T-helper 2 cell treated with Interferon-gamma antibody and Interleukin-4, amounts not matched to agents 5 μg/mL and 100 μg/mL, for 36 hours (primary cell): ENCODE measurements around the gene LPCAT3.

ENCODE experiments used
- DNase-seq: peaks from one replicate; pipeline ENCODE4 v3.0.0; 2021; ENCODE audit warnings: low spot score
- H3K27ac Mint-ChIP-seq: one replicate; pipeline ENCODE4 v1.8.0; 2021; ENCODE audit warnings: mild to moderate bottlenecking, mixed read lengths
- H3K27me3 Mint-ChIP-seq: one replicate; pipeline ENCODE4 v1.8.0; 2021; ENCODE audit warnings: low read depth, mixed read lengths
- H3K36me3 Mint-ChIP-seq: one replicate; pipeline ENCODE4 v1.8.0; 2021; ENCODE audit warnings: low read depth, mixed read lengths
- H3K4me1 Mint-ChIP-seq: one replicate; pipeline ENCODE4 v1.8.0; 2021; ENCODE audit warnings: low read depth, mixed read lengths
- H3K4me3 Mint-ChIP-seq: one replicate; pipeline ENCODE4 v1.8.0; 2022; ENCODE audit warnings: mild to moderate bottlenecking, moderate library complexity, mixed read lengths
- H3K9me3 Mint-ChIP-seq: one replicate; pipeline ENCODE4 v1.8.0; 2021; ENCODE audit warnings: mixed read lengths

LPCAT3 gene

GRCh38 chr12:7001921-7002591, 16.2 kb downstream of the LPCAT3 start:
- H3K4me1 Mint-ChIP-seq, result peaks cover 8% of the 10 kb centered on the region
- H3K27me3 Mint-ChIP-seq, result no peaks in the 10 kb centered on the region
- H3K36me3 Mint-ChIP-seq, result peaks cover 25% of the 10 kb centered on the region
- no peak overlapping the region for H3K4me3 Mint-ChIP-seq
- no peaks in the 10 kb centered on the region for H3K9me3 Mint-ChIP-seq
- DNase-seq, result no peak
- H3K27ac Mint-ChIP-seq, result no peak overlapping the region

DNA sequence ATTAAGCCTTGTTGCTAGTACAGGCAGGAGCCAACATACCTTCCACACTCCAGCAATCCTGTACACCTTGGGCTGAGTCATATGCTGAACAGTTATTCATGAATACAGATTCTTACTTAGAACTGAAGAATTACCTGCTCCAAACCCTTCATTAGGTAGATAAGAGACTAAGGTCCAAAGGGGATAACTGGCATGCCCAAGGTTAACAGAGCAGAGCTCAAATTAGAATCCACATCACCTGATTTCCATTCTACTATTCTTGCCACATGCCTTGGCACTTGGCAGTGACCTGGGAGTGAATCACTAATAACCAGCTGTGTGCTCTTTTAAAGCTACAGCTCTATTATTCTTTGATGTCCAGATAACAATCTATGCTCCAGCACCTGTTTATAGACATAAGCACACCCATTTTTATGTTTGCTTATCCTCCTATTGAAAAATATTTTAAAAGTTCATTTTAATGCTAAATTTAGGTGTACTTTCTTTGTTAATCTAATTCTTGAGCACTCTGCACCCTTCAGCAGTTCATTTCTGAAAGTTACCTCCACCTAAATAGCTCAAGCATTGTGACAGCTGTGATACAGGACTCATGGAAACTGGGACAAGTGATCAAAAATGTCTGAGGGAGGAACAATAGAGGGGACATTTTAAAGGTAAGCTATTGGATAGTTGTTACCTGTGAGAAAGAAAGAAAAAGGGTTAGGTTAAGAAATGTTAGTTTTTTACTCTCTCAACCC, 19.4 kb downstream of the LPCAT3 start:
- Mint-ChIP-seq H3K4me3 (no peak overlapping the region), H3K36me3 (peaks cover 28% of the 10 kb centered on the region), H3K27ac (no peak overlapping the region), H3K27me3 (no peaks in the 10 kb centered on the region), H3K9me3 (no peaks in the 10 kb centered on the region), H3K4me1 (peaks cover 5% of the 10 kb centered on the region)
- DNase-seq, result no peak

GRCh38 chr12:6996040-6996441, 22.2 kb downstream of the LPCAT3 start:
- H3K4me1 Mint-ChIP-seq, result peaks cover 5% of the 10 kb centered on the region
- H3K27me3 Mint-ChIP-seq, result no peaks in the 10 kb centered on the region
- DNase-seq, result no peak
- peaks cover 29% of the 10 kb centered on the region for H3K36me3 Mint-ChIP-seq
- H3K27ac Mint-ChIP-seq, result no peak overlapping the region
- H3K4me3 Mint-ChIP-seq, result no peak overlapping the region
- no peaks in the 10 kb centered on the region for H3K9me3 Mint-ChIP-seq

DNA sequence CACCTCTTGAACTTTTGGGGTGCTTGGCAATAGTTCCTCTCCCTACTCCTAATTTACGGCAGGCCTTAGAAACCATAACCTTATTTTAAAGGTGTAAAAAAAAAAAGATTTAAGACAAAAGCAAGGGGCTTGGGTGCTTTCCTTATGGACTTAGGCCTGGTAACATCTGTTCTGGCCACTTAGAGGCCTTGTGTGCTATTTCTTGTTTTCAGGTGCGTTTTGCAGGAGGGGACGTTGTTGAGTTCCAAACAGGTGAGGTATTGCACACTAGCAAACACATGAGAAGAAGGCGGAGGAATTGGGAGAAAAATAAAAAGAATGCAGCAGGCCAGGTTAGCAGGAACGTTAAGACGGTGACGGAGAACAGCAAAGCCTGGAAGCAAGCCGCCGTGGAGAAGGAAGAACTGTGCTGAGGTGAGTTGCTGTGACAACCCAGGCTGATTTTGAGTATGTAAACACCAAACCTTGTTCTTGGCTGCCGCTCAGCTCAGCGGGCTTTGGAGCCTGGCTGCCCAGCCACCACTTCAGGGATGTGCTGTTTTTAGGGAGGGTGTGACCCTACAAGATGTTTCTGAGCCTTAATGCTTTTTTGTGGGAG, 30.2 kb downstream of the LPCAT3 start:
- Mint-ChIP-seq H3K36me3 (peaks cover 20% of the 10 kb centered on the region), H3K4me1 (no peaks in the 10 kb centered on the region)

GRCh38 chr12:6982532-6982931, 35.7 kb downstream of the LPCAT3 start:
- peaks cover 33% of the 10 kb centered on the region for H3K36me3 Mint-ChIP-seq
- no peak for DNase-seq
- H3K27ac Mint-ChIP-seq, result no peak overlapping the region
- H3K4me3 Mint-ChIP-seq, result no peak overlapping the region
- no peaks in the 10 kb centered on the region for H3K9me3 Mint-ChIP-seq
- no peaks in the 10 kb centered on the region for H3K4me1 Mint-ChIP-seq
- H3K27me3 Mint-ChIP-seq, result no peaks in the 10 kb centered on the region

More for the DNA sequence above, 30.2 kb downstream of the LPCAT3 start:
- H3K4me3 Mint-ChIP-seq, result no peak overlapping the region
- no peak for DNase-seq
- no peaks in the 10 kb centered on the region for H3K9me3 Mint-ChIP-seq
- H3K27me3 Mint-ChIP-seq, result no peaks in the 10 kb centered on the region
- no peak overlapping the region for H3K27ac Mint-ChIP-seq

GRCh38 chr12:6981152-6982052, 36.9 kb downstream of the LPCAT3 start:
- no peak for DNase-seq
- Mint-ChIP-seq H3K4me1 (no peaks in the 10 kb centered on the region), H3K27me3 (no peaks in the 10 kb centered on the region), H3K36me3 (peaks cover 42% of the 10 kb centered on the region), H3K4me3 (no peak overlapping the region), H3K27ac (no peak overlapping the region), H3K9me3 (no peaks in the 10 kb centered on the region)

DNA sequence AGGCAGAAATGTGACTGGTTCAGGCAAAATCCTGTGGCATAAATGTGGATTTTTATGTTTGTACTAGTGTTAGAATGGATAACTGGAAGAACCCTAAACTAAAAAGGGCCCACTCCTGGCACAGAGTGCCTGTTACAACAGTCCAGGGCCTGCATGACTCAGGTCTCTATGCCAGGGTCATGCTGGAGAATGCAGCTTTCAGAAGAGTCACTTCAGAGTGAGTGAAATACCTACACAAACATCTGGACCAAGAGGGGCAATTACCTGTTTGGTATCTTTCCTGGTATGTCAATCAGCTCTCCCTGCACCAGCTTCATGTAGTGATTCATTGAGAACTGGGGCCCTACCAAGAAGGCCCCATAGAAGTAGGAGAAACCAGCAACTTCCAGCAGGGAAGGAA, 37.5 kb downstream of the LPCAT3 start:
- no peak overlapping the region for H3K4me3 Mint-ChIP-seq
- DNase-seq, result no peak
- peaks cover 47% of the 10 kb centered on the region for H3K36me3 Mint-ChIP-seq
- H3K4me1 Mint-ChIP-seq, result no peaks in the 10 kb centered on the region
- no peak overlapping the region for H3K27ac Mint-ChIP-seq
- H3K9me3 Mint-ChIP-seq, result no peaks in the 10 kb centered on the region
- no peaks in the 10 kb centered on the region for H3K27me3 Mint-ChIP-seq

- no peak for DNase-seq
- Mint-ChIP-seq H3K4me1 (no peaks in the 10 kb centered on the region), H3K27ac (no peak overlapping the region), H3K4me3 (no peak overlapping the region), H3K36me3 (peaks cover 53% of the 10 kb centered on the region), H3K27me3 (no peaks in the 10 kb centered on the region), H3K9me3 (no peaks in the 10 kb centered on the region)
Measured at GRCh38 chr12:6980075-6980474, 38.2 kb downstream of the LPCAT3 start.

- H3K36me3 Mint-ChIP-seq, result peaks cover 55% of the 10 kb centered on the region
Measured at GRCh38 chr12:6979453-6979852, 38.8 kb downstream of the LPCAT3 start.

DNA sequence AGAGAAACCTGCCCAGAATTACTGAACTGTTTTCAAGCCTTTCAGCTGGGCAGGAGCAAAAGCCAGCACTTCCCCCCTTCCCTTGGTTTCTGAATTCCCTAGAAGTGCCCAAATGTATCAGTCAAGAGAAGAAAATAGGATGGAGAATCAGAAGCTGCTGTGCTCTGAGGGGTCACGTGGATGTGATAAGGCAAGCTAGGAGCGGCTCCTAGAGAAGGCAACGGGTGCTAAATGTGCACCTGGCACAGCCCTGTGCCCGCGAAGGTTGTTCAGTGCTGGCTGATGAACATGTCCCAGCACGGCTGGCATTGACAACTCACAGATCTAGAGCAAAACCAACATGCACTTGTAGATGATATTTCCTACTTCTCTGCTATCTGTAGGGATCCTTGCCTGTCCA, 39.3 kb downstream of the LPCAT3 start:
- no peak overlapping the region for H3K27ac Mint-ChIP-seq
- no peaks in the 10 kb centered on the region for H3K9me3 Mint-ChIP-seq
- no peak overlapping the region for H3K4me3 Mint-ChIP-seq
- H3K27me3 Mint-ChIP-seq, result no peaks in the 10 kb centered on the region
- DNase-seq, result no peak
- peaks cover 57% of the 10 kb centered on the region for H3K36me3 Mint-ChIP-seq
- H3K4me1 Mint-ChIP-seq, result no peaks in the 10 kb centered on the region

More at GRCh38 chr12:6979453-6979852, 38.8 kb downstream of the LPCAT3 start:
- Mint-ChIP-seq H3K27ac (no peak overlapping the region), H3K9me3 (no peaks in the 10 kb centered on the region), H3K27me3 (no peaks in the 10 kb centered on the region), H3K4me3 (no peak overlapping the region), H3K4me1 (no peaks in the 10 kb centered on the region)
- DNase-seq, result no peak

GRCh38 chr12:6978611-6979011, 39.7 kb downstream of the LPCAT3 start:
- H3K4me1 Mint-ChIP-seq, result no peaks in the 10 kb centered on the region
- H3K4me3 Mint-ChIP-seq, result no peak overlapping the region
- H3K27ac Mint-ChIP-seq, result no peak overlapping the region
- no peak for DNase-seq
- H3K27me3 Mint-ChIP-seq, result no peaks in the 10 kb centered on the region
- peaks cover 61% of the 10 kb centered on the region for H3K36me3 Mint-ChIP-seq
- no peaks in the 10 kb centered on the region for H3K9me3 Mint-ChIP-seq

DNA sequence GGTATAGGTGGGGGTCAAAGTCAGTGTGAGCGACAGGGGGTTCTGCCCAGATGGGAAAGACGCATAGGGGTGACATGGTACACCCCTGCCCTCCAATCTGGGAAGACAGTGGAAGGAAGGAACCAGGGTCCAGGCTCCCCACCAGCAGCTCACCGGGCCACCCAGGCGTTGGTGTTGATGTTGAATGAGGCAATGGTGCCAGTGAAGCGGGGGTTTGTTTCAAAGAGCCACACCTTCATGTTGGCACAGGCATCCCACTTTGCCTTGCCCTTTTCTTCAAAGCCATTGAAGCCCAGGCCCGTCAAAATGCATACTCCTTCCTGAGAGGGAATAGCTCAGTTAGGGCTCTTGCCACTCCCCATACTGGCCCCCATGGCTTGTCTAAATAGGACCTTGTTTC, 40.1 kb downstream of the LPCAT3 start:
- H3K4me3 Mint-ChIP-seq, result no peak overlapping the region
- no peaks in the 10 kb centered on the region for H3K9me3 Mint-ChIP-seq
- no peaks in the 10 kb centered on the region for H3K27me3 Mint-ChIP-seq
- no peaks in the 10 kb centered on the region for H3K4me1 Mint-ChIP-seq
- peaks cover 61% of the 10 kb centered on the region for H3K36me3 Mint-ChIP-seq
- no peak overlapping the region for H3K27ac Mint-ChIP-seq
- DNase-seq, result no peak

DNA sequence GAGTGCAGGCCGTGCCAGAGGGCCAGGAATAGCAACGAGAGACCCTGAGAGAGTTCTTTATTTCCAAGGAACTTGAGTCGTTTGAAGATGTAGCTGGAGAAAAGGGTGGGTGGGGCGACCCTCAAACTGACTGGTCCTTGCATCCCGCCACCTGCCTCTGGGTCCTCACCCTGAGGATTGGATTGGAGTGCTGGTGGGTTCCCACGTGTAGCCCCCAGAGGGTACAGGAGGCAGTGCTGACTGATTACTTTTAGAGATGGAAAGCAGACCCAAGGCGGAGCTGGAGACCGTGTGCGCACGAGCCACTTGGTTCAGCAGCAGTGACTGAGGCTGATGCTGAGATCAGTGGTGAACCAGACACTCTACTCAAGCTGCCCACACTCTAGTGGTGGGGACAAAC, 40.6 kb downstream of the LPCAT3 start:
- Mint-ChIP-seq H3K27me3 (no peaks in the 10 kb centered on the region), H3K27ac (no peak overlapping the region), H3K9me3 (no peaks in the 10 kb centered on the region), H3K36me3 (peaks cover 59% of the 10 kb centered on the region), H3K4me3 (no peak overlapping the region), H3K4me1 (peaks cover under 1% of the 10 kb centered on the region)
- DNase-seq, result no peak
